H9 (cell line): Measurements from ENCODE around the gene FANK1. TPM values are rescaled to one million over a fixed set of nuclear protein-coding genes. Genes with fewer than 3 reads are reported as not detected.

Experiments used
- DNase-seq: peaks from one replicate; pipeline ENCODE4 v3.0.0-alpha.2; 2017
- H2AFZ ChIP-seq: one replicate; pipeline ENCODE4 v1.6.1; 2013; ENCODE audit warnings: mild to moderate bottlenecking, low read length, control low read depth, moderate library complexity
- H2AK5ac ChIP-seq: 2 replicates; pipeline ENCODE4 v1.6.1; 2013; ENCODE audit warnings: low read length, control low read depth, mixed read lengths; ENCODE audit not compliant: insufficient read length
- H2BK120ac ChIP-seq: one replicate; pipeline ENCODE4 v1.6.1; 2013; ENCODE audit warnings: low read depth, mild to moderate bottlenecking, low read length, control low read depth, inconsistent platforms; ENCODE audit not compliant: poor library complexity, severe bottlenecking
- H2BK12ac ChIP-seq: 2 replicates; pipeline ENCODE4 v1.6.1; 2013; ENCODE audit warnings: low read length, control low read depth, mixed read lengths, low read depth; ENCODE audit not compliant: insufficient read length
- H2BK15ac ChIP-seq: 2 replicates; pipeline ENCODE4 v1.6.1; 2013; ENCODE audit warnings: low read depth, low read length, control low read depth
- H2BK20ac ChIP-seq: one replicate; pipeline ENCODE4 v1.6.1; 2013; ENCODE audit warnings: low read depth, mild to moderate bottlenecking, low read length, control low read depth, inconsistent platforms; ENCODE audit not compliant: poor library complexity, severe bottlenecking
- H2BK5ac ChIP-seq: 2 replicates; pipeline ENCODE4 v1.6.1; 2013; ENCODE audit warnings: low read length, control low read depth, mixed read lengths; ENCODE audit not compliant: insufficient read length
- H3K14ac ChIP-seq: 2 replicates; pipeline ENCODE4 v1.6.1; 2013; ENCODE audit warnings: low read length, control low read depth; ENCODE audit not compliant: insufficient read depth
- H3K18ac ChIP-seq: 2 replicates; pipeline ENCODE4 v1.6.1; 2013; ENCODE audit warnings: low read depth, mild to moderate bottlenecking, mixed read lengths, low read length, control low read depth; ENCODE audit not compliant: insufficient read length
- H3K23ac ChIP-seq: 2 replicates; pipeline ENCODE4 v1.6.1; 2013; ENCODE audit warnings: low read length, control low read depth, mixed read lengths, low read depth; ENCODE audit not compliant: insufficient read length
- H3K23me2 ChIP-seq: 2 replicates; pipeline ENCODE4 v1.6.1; 2013; ENCODE audit warnings: low read depth, mild to moderate bottlenecking, mixed read lengths, low read length, control low read depth; ENCODE audit not compliant: insufficient read length, poor library complexity, severe bottlenecking
- H3K27ac ChIP-seq: 2 replicates; pipeline ENCODE4 v1.5.1; 2013; ENCODE audit warnings: low read length, control low read depth, mixed read lengths, low read depth; ENCODE audit not compliant: insufficient read length
- H3K27me3 ChIP-seq: 2 replicates; pipeline ENCODE4 v1.6.1; 2013; ENCODE audit warnings: low read length, control low read depth, inconsistent platforms; ENCODE audit not compliant: insufficient read depth
- H3K4ac ChIP-seq: 2 replicates; pipeline ENCODE4 v1.6.1; 2013; ENCODE audit warnings: low read depth, mild to moderate bottlenecking, control low read depth, inconsistent platforms, low read length, moderate library complexity
- H3K4me1 ChIP-seq: 2 replicates; pipeline ENCODE4 v1.6.1; 2013; ENCODE audit warnings: low read length, control low read depth, inconsistent platforms; ENCODE audit not compliant: insufficient read depth
- H3K4me2 ChIP-seq: 2 replicates; pipeline ENCODE4 v1.6.1; 2013; ENCODE audit warnings: low read length, control low read depth, mixed read lengths; ENCODE audit not compliant: insufficient read length, insufficient read depth
- H3K56ac ChIP-seq: 2 replicates; pipeline ENCODE4 v1.6.1; 2013; ENCODE audit warnings: low read depth, mild to moderate bottlenecking, mixed read lengths, low read length, control low read depth; ENCODE audit not compliant: insufficient read length
- H3K79me1 ChIP-seq: 2 replicates; pipeline ENCODE4 v1.6.1; 2013; ENCODE audit warnings: low read depth, mild to moderate bottlenecking, moderate library complexity, low read length, control low read depth, inconsistent platforms; ENCODE audit not compliant: insufficient read depth, poor library complexity, severe bottlenecking
- H3K79me2 ChIP-seq: 2 replicates; pipeline ENCODE4 v1.6.1; 2013; ENCODE audit warnings: low read length, control low read depth, inconsistent platforms; ENCODE audit not compliant: insufficient read depth
- H3K9ac ChIP-seq: 2 replicates; pipeline ENCODE4 v1.6.1; 2013; ENCODE audit warnings: low read length, control low read depth, mixed read lengths; ENCODE audit not compliant: insufficient read length; ENCODE audit errors: extremely low read depth
- H3K9me3 ChIP-seq: one replicate; pipeline ENCODE4 v1.6.1; 2013; ENCODE audit warnings: low read depth, low read length, inconsistent platforms; ENCODE audit not compliant: control insufficient read depth
- H3T11ph ChIP-seq: one replicate; pipeline ENCODE4 v1.6.1; 2013; ENCODE audit warnings: mild to moderate bottlenecking, low read length, control low read depth, inconsistent platforms
- H4K20me1 ChIP-seq: one replicate; pipeline ENCODE4 v1.6.1; 2013; ENCODE audit not compliant: control insufficient read depth, insufficient read length, insufficient read depth
- H4K5ac ChIP-seq: 2 replicates; pipeline ENCODE4 v1.6.1; 2013; ENCODE audit warnings: low read depth, mild to moderate bottlenecking, mixed read lengths, low read length, control low read depth; ENCODE audit not compliant: insufficient read length
- H4K8ac ChIP-seq: replicated peaks from 2 replicates; pipeline ENCODE4 v1.6.1; 2013; ENCODE audit warnings: low read length, control low read depth, mixed read lengths, low read depth; ENCODE audit not compliant: insufficient read length
- H4K91ac ChIP-seq: 2 replicates; pipeline ENCODE4 v1.6.1; 2013; ENCODE audit warnings: low read depth, mild to moderate bottlenecking, moderate library complexity, mixed read lengths, low read length, control low read depth; ENCODE audit not compliant: insufficient read length
- H3K27ac Mint-ChIP-seq, 3 experiments: 2 replicates in 2 of 3; 3 replicates in 1 of 3; pipeline ENCODE4 v1.8.0; 2020 to 2021; ENCODE audit warnings: mixed read lengths in 3 of 3, mild to moderate bottlenecking in 1 of 3, moderate library complexity in 1 of 3
- H3K27me3 Mint-ChIP-seq: 2 replicates; pipeline ENCODE4 v1.8.0; 2021; ENCODE audit warnings: low read depth, mild to moderate bottlenecking, moderate library complexity, mixed read lengths
- H3K36me3 Mint-ChIP-seq, 3 experiments: 2 replicates in 2 of 3; 3 replicates in 1 of 3; pipeline ENCODE4 v1.8.0; 2020 to 2021; ENCODE audit warnings: low read depth in 3 of 3, mixed read lengths in 3 of 3; ENCODE audit not compliant: insufficient read depth in 1 of 3
- H3K4me1 Mint-ChIP-seq, 2 experiments: 2 replicates each; pipeline ENCODE4 v1.8.0; 2020; ENCODE audit warnings: mixed read lengths in 2 of 2
- H3K4me3 Mint-ChIP-seq, 2 experiments: 2 replicates in 1 of 2; 3 replicates in 1 of 2; pipeline ENCODE4 v1.8.0; 2020 to 2021; ENCODE audit warnings: mild to moderate bottlenecking in 2 of 2, mixed read lengths in 2 of 2, moderate library complexity in 1 of 2
- H3K9me3 Mint-ChIP-seq, 2 experiments: 2 replicates in 1 of 2; 3 replicates in 1 of 2; pipeline ENCODE4 v1.8.0; 2020; ENCODE audit warnings: mild to moderate bottlenecking in 2 of 2, mixed read lengths in 2 of 2, moderate library complexity in 1 of 2
- CTCF ChIP-seq: fragments of 200-600 bp; sonication (generic); conservative IDR thresholded peaks from 3 replicates; pipeline ENCODE4 v1.8.0; 2021; ENCODE audit warnings: antibody characterized with exemption, mild to moderate bottlenecking
- WGBS: extraction: QIAGEN DNeasy Blood & Tissue Kit; methylation state at CpG from one replicate; pipeline ENCODE4 v1.1.7; 2013; ENCODE audit warnings: missing lambda C conversion rate, low lambda C conversion rate, mixed read lengths; ENCODE audit not compliant: insufficient read length; ENCODE audit errors: extremely low coverage; 5-methylcytosine and 5-hydroxymethylcytosine counted together
- total RNA-seq: library from RNA; stranded (reverse); gene quantifications from 2 replicates; pipeline ENCODE4 v1.2.1, GENCODE V29; 2021

The FANK1 gene
- total RNA-seq, 1 experiment from 2014 or later: 0.68 TPM

- Histone ChIP-seq H2BK12ac (no peak overlapping the region), H3K18ac (no peak overlapping the region), H3K23ac (no peak overlapping the region), H3K9ac (no peak overlapping the region), H4K20me1 (no peaks in the 10 kb centered on the region), H3K79me1 (no peaks in the 10 kb centered on the region), H3K4me1 (no peaks in the 10 kb centered on the region), H3K27ac (no peak overlapping the region), H3K9me3 (no peaks in the 10 kb centered on the region), H3K79me2 (no peaks in the 10 kb centered on the region), H3K14ac (no peak overlapping the region), H2BK120ac (no peak overlapping the region), H4K91ac (no peak overlapping the region), H3K56ac (no peak overlapping the region), H3K27me3 (no peaks in the 10 kb centered on the region), H2BK20ac (no peak overlapping the region), H2BK15ac (no peak overlapping the region), H3K23me2 (no peaks in the 10 kb centered on the region), H3K4me2 (no peak overlapping the region), H2AK5ac (no peak overlapping the region), H3T11ph (no peak overlapping the region), H4K5ac (no peak overlapping the region), H4K8ac (no peak overlapping the region), H3K4ac (no peak overlapping the region), H2BK5ac (no peak overlapping the region), H2AFZ (no peak overlapping the region)
- H3K9me3 Mint-ChIP-seq: peaks cover 4 to 7% of the 10 kb centered on the region in 2 experiments
- DNase-seq: no peak
- H3K4me3 Mint-ChIP-seq: no peak overlapping the region
- no peak overlapping the region for H3K27ac Mint-ChIP-seq
- no CpG with 5 or more reads among the region's 2 CpGs for WGBS
- TF ChIP-seq CTCF: no peak
- peaks cover 4 to 11% (median 4%) of the 10 kb centered on the region in 3 experiments; a peak in 4 of 7 replicates for H3K36me3 Mint-ChIP-seq
- H3K4me1 Mint-ChIP-seq: peaks cover 7 to 10% of the 10 kb centered on the region in 2 experiments
- H3K27me3 Mint-ChIP-seq: peaks cover 4% of the 10 kb centered on the region; the same call in 1 of the 2 replicates
Observed at GRCh38 chr10:126034586-126034985, 138.2 kb downstream of the FANK1 start.
